IPS-11a (cell line): ENCODE results near the gene RPS25.
A peak's percentile ranks its signal among the peaks of the same experiment; 100 is the strongest.
"Not testable (repeated sequence)": the region's sequence is repeated elsewhere in the genome, so short reads cannot be mapped to it uniquely, and the experiment has no call there.

Source experiments
- H3K4me3 ChIP-seq: one replicate; pipeline ENCODE4 v1.5.1; 2013; ENCODE audit warnings: low read depth, low read length, control low read depth

The RPS25 gene

DNA sequence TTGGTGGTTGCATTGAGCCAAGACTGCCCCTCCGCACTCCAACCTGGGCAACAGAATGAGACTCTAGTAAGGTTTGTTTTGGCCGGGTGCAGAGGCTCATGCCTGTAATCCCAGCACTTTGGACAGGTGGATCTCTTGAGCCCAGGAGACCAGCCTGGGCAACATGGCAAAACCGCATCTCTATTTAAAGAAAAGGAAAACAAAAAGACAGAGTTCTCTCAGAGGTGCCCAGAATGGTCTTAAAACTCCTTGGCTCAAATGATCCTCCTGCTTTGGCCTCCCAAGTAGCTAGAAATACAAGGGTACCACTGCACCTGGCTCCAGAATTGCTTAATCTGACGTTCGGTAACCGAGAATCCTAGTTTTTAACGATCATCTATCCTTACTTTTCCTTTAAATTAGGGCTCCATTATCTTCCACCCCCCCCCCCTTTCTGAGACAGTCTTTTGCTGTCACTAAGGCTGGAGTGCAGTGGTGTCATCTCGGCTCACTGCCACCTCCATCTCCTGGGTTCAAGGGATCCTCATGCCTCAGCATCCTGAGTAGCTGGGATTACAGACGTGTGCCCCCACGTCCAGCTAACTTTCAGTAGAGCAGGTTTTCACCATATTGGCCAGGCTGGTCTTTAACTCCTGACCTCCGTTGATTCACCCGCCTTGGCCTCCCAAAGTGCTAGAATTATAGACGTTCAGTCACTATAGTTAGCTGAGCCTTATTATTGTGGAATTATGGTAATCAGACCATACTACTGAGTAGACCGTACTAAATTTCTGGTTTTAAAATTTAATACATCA lies 1.7 kb downstream of the RPS25 start:
- peak overlapping the region; percentile 100 for H3K4me3 ChIP-seq

DNA sequence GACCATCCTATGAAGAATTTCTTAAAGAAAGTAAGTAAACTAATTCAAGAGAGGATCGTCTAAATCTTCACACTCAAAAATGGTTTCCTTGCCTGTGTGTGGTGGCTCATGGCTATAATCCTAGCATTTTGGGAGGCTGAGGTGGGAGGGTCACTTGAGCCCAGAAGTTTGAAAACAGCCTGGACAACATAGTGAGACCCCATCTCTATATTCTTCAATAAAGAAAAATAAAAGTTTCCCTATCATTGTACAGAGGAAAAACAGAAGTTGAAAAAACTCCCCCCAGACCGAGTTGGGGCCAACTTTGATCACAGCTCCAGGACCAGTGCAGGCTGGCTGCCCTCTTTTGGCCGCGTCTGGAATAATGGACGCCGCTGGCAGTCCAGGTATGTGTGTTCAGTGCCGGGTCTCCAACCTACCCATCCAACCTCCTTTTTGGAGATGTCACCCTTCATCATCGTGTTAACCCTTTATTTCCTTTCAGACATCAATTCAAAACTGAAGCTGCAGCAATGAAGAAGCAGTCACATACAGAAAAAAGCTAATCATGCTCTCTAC lies 3.0 kb downstream of the RPS25 start:
- H3K4me3 ChIP-seq, result no peak overlapping the region

DNA sequence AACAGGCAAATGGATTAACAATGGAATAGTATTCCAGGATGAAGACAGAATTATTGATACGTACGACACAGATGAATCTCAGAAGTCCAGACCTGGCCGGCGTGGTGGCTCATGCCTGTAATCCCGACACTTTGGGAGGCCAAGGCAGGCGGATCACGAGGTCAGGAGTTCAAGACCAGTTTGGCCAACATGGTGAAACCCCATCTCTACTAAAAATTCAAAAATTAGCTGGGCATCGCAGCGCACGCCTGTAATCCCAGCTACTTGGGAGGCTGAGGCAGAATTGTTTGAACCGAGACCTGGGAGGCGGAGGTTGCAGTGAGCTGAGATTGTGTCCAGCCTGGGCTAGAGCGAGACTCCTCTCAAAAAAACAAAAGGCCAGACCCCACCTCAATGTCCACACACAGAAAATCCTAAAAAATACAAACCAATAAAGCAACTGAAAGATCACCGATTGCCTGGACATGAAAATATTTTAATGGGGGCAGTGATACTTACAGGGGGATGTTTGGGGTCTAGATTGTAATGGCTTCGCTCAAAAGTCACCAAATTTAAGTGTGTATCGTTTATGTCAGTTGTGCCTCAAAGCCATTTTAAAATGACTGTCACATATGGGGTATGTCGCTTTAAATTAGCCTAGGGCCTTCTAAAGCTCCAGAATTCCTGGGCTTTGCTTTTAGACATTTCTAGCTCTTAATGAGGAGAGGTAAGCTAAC lies 3.8 kb downstream of the RPS25 start:
- no peak overlapping the region for H3K4me3 ChIP-seq

DNA sequence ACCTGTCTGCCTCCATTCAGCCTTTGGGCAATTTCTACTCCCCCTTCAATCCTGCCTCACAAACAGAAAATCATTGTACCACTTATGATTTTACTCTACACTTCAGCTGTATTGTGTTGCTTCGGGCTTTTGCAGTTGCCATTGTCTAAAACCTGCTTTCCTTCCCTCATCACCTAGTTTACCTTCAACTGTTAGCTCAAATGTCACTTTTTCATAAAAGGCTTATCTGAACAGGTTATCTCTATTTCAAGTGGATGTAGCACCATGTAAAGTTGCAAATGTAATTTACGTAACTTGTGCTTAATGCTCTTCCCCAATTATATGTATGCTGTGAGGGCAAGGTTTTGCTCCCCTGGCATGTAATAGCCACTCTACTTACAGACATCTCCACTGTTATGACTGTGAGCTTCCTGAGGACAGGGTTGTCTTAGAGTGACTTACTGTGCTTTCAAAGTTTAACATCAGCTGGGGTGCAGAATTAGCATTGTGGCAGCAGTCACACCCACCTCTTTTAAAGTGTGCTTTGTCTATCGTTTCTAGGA lies 5.4 kb downstream of the RPS25 start:
- H3K4me3 ChIP-seq, result no peak overlapping the region

DNA sequence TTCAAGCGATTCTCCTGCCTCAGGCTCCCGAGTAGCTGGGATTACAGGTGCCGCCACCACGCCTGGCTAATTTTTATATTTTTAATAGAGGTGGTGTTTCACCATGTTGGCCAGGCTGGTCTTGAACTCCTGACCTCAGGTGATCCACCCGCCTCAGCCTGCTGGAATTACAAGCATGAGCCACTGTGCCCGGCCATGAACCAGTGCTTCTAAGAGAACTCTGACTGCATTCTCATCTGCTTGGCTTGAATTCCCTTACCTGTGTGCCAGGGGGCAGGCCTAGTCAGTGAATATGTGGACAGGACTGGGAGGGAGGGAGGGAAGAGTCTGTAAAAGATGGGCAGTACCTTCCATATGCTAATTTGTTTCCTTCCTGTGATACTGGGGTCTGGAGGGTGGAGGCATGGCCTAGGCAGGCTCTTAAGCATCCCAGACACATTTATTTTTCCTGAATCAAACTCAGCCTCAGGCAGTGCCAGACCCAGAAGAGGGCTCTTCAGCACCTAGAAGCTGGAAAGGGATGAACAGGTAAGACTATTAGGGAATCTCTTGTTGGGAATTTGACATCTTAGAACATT lies 6.6 kb downstream of the RPS25 start:
- H3K4me3 ChIP-seq, result no peak overlapping the region

DNA sequence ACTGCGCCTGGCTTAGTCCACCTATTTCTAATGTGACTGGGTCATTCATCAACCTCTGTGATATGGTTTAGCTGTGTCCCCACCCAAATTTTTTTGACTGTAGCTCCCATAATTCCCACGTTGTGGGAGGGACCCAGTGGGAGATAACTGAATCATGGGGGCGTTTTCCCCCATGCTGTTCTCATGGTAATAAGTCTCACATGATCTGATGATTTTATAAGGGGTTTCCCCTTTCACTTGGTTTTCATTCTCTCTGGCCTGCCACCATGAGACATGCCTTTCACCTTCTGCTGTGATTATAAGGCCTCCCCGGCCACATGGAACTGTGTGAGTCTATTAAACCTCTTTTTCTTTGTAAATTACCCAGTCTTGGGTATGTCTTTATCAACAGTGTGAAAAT lies 11.5 kb downstream of the RPS25 start:
- no peak overlapping the region for H3K4me3 ChIP-seq

DNA sequence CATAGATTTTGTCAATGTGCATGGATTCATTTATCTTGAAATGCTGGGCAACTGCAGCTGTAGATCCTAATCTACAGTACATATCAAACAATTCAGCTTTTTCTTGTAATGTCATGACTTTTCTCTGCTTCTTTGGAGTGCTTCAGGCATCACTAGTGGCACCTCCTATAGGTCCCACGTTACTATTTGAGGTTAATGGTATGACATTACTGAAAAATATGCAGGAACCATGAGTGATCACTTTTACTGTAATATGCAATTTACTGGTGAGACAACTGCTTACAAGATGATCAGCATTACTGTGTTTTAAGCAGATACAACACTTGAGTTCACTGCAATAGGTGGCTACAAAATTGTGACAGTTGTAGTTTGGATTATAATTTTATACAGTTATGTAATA lies 17.2 kb downstream of the RPS25 start:
- no peak overlapping the region for H3K4me3 ChIP-seq

DNA sequence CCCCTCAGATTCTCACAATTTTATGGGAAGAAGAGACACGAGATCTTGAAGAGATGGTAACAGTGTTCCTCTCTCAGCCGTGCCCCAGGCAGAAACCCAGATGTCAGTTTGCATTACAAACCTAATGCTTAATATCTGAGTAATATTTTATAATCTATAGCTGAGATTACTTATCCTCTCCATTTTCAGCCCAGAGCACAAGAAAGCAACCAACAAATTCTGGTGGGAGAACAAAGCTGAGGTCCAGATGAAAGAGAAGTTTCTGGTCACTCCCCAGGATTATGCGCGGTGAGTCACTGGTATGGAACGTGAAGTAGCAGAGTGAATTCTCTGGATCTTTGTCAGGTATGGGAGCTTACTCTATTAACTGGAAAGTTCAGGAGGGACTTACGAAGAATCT lies 19.3 kb downstream of the RPS25 start:
- peak overlapping the region; percentile 65 for H3K4me3 ChIP-seq

DNA sequence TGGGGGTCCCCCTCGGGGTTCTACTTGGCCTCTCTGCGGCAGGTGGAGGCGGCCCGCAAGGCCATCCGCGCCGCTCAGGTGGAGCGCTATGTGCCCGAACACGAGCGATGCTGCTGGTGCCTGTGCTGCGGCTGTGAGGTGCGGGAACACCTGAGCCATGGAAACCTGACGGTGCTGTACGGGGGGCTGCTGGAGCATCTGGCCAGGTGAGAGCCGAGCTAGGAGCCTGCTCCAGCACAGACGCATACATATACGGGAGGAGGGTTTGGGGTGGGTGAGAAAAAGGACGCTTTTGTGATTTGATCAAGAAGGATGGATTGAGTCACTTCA lies 19.8 kb downstream of the RPS25 start:
- H3K4me3 ChIP-seq, result peak overlapping the region; percentile 65

DNA sequence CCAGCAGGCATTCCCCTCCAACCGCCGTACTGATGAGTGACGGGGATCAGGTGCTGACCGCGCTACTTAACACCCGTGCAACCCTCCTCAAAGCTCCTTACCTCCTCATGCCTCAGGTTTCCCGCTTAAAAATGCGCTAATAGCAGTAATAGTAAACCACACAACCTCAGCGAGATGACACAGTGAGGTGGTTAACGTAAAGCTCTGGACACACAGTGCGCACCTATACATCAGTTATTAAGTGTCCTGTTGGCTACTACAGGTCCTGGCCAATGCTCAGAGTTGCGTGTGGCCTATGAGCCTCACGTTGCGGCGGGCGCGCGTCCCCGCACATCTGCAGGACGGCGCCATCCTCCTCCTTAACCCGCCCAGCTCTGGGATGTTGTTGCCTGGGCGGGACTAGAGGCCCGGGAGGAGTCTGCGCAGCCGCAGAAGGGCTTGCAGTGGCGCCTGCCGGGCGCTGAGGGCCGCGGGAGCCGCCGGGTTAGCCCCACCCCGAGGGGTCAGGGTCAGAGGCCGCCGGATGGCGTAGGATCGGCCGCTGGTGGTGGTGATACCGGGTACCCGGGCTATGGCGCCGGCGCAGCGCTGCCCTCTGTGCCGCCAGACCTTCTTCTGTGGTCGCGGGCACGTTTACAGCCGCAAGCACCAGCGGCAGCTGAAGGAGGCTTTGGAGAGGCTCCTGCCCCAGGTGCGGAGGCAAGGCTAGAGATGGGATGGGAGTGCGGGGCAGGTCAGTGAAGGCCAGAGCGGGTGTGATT lies 20.3 kb downstream of the RPS25 start, which contains the start of gene CENATAC:
TSS of gene CENATAC (plus strand) at position 512 of the 761 bp plus-strand sequence. CDS start at position 572, 60 bp downstream.
- peak within 1 kb of the TSS; percentile 65 for H3K4me3 ChIP-seq

DNA sequence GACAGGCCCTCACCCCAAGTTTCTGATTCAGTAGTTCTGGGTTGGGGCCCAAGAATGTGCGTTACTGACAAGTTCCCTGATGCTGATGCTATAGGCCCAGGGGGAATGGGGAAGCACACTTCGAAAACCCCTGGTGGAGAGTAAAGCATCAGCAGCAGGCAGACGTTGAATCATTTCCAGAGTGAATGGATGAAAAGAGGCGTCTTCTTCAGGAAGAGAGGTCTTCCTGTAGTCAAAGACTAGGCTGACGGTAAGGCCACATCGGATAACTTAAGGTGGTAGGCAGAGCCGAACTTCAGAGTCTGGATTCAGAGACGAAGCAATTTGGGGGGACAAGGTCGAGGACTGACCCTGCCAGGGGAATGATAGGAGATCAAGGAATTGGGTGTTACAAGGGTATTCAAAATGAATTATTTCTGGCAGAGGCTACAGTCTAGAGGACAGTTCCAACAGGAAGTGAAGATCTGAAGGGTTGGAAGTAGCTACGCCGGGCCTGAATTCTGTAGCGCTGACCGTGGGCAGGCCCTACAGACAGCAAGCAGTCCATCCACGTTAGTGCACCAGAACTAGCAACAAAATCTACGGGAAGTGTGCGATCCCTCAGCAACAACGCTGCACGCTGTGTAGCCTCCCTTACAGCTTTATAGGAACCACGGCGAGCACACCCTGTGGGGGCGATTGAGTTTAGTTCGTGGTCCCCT lies 21.1 kb downstream of the RPS25 start:
- H3K4me3 ChIP-seq, result peak overlapping the region; percentile 65

DNA sequence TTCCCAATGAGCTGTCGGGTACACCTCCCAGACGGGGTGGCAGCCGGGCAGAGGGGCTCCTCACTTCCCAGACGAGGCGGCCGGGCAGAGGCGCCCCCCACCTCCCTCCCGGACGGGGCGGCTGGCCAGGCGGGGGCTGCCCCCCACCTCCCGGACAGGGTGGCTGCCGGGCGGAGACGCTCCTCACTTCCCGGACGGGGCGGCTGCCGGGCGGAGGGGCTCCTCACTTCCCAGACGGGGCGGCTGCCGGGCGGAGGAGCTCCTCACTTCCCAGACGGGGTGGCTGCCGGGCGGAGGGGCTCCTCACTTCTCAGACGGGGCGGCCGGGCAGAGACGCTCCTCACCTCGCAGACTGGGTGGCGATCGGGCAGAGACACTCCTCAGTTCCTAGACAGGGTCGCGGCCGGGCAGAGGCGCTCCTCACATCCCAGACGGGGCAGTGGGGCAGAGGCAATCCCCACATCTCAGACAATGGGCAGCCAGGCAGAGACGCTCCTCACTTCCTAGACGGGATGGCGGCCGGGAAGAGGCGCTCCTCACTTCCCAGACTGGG lies 26.6 kb downstream of the RPS25 start:
- not testable (repeated sequence) for H3K4me3 ChIP-seq

DNA sequence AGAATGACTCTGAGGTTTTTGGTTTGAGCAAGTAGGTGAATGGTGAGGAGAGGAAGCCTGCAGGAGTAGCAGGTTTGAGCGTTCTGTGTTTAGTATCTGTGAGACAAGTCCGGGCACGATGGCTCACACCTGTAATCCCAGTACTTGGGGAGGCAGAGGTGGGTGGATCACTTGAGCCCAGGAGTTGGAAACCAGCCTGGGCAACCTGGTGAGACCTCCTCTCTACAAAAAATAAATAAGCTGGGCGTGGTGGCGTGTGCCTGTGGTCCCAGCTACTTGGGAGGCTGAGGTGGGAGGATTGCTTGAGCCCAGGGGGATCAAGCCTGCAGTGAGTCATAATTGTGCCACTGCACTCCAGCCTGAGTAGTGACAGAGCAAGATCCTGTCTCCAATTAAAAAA lies 29.9 kb downstream of the RPS25 start:
- no peak overlapping the region for H3K4me3 ChIP-seq

DNA sequence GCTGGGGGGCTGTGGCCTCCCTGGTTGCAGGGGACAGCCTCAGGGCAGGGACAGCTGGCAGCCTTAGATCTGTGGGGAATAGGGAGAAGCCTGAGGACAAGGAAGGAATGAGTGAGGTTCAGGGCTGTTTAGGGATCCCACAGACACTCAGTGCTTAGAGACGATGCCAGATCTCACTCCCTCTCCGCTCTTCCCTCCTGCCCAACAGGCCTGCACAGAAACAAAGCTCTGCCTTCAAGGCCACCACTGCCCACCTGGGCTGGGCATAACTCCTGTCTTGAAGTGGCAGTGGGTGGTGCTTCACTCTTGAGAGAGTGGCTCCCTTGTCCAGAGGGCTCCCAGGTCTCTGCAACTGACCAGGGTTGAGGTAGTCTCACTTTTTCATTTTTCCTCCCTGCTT lies 33.3 kb downstream of the RPS25 start:
- H3K4me3 ChIP-seq, result no peak overlapping the region

DNA sequence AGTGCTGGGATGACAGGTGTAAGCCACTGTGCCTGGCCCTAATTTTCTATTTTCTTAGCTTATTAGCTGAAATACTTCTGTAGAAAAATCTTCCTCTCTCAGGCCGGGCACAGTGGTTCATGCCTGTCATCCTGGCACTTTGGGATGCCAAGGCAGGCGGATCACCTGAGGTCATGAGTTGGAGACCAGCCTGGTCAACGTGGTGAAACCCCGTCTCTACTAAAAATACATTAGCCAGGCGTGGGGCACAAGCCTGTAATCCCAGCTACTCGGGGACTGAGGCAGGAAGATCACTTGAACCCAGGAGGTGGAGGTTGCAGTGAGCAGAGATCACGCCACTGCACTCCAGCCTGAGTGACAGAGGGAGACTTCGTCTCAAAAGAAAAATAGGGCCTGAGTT lies 33.8 kb downstream of the RPS25 start:
- not testable (repeated sequence) for H3K4me3 ChIP-seq

DNA sequence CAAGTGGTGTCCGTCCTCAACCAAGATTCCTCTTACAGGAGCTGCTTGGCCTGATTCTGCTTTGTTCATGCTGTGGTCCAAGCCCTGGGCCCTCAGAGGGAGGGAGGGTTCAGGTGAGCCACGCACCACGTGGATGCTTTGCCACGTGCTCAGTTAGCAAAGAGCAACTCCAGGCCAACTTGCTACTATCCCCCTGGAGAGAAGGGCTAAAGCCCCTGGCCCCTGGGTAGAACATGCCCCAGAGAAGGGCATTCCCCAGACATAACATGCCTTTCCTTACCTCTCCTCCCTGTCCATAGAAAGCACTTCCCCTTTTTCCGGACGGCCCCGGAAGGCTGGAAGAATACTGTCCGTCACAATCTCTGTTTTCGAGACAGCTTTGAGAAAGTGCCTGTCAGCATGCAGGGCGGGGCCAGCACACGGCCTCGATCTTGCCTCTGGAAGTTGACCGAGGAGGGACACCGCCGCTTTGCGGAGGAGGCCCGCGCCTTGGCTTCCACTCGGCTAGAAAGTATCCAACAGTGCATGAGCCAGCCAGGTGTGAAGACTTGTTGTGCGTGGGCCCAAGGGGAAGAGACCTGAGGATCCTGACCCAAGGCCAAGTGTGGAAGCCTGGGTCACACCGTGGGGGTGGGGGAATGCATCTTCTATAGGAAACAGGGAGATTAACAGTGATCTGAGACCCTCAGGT lies 37.8 kb downstream of the RPS25 start:
- H3K4me3 ChIP-seq, result no peak overlapping the region

DNA sequence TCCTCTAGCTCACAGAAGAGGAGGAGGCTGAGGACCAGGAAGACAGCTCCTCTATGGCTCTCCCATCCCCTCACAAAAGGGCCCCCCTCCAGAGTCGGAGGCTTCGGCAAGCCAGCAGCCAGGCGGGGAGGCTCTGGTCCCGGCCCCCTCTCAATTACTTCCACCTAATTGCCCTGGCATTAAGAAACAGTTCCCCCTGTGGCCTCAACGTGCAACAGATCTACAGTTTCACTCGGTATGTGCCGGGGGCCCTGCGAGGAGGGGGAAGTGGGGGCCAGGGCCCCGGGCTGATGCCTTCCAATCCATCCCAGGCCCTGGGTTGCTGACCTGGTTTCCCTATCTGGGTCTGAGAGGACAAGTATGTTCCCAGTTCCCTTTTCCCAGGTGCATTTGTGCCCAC lies 38.7 kb downstream of the RPS25 start:
- no peak overlapping the region for H3K4me3 ChIP-seq

DNA sequence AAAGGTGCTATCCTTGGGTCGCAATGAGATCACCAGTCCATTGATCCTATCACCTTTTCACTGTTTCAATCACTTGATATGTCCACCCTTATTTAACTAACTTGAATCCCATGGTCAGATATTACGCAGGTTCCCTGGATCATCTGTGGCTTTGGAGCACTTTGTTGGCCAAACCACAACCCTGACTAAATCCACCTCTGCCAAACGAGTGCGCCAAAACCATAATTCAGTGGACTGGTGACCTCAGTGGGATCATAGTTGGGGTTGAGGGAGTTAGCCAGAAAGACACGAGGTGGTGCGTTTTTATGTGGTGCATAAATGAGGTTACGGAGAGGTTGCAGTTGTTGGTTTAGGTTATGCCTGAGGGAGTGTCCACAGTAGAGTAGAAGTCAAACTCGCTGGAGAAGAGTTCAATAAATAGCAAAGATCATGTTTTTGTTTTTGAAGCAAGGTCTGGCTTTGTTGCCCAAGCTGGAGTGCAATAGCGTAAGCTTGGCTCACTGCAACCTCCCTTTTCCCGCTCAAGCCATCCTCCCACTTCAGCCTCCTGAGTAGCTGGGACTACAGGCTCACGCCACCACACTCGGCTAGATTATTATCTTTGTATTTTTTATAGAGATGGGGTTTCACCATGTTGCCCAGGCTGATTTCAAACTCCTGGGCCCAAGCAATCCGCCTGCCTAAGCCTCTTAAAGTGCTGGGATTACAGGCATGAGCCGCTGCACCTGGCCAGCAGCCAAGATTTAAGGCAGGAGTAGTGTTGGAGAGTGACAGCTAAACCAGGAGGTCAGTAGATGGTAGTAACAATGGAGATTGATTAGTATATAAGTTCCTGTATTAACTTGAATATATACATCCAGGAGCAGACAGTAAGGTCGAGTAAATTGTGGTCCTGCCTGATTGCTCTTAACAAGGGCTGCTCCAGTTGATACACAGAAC lies 42.1 kb downstream of the RPS25 start:
- H3K4me3 ChIP-seq, result no peak overlapping the region
